HEK293T (cell line): ENCODE results near the gene ADAMTS19.

Experiments used
- CTCF ChIA-PET: fragments of 350-600 bp; formaldehyde crosslinking; extraction: SDS; loops from one replicate; lab custom pipeline; 2021; ENCODE audit warnings: antibody characterized with exemption, inconsistent platforms; lab: Yijun Ruan, JAX
- POLR2A ChIA-PET: fragments of 350-600 bp; formaldehyde crosslinking; extraction: SDS; loops from one replicate; lab custom pipeline; 2020; ENCODE audit warnings: antibody characterized with exemption, inconsistent platforms; lab: Yijun Ruan, JAX
- DNase-seq: peaks from one replicate; pipeline ENCODE4 v3.0.0; 2012; ENCODE audit warnings: mixed read lengths; ENCODE audit errors: extremely low spot score
- ARNT ChIP-seq: fragments of 450-650 bp; IDR thresholded peaks from 2 replicates; pipeline ENCODE4 v1.6.1; 2017; ENCODE audit warnings: mild to moderate bottlenecking
- BHLHE40 ChIP-seq: fragments of 450-650 bp; IDR thresholded peaks from 2 replicates; pipeline ENCODE4 v1.6.1; 2016; ENCODE audit warnings: mild to moderate bottlenecking, moderate library complexity, borderline replicate concordance
- CTBP1 ChIP-seq: fragments of 450-650 bp; IDR thresholded peaks from 2 replicates; pipeline ENCODE4 v1.6.1; 2016; ENCODE audit warnings: borderline replicate concordance
- ELF4 ChIP-seq: fragments of 450-650 bp; IDR thresholded peaks from 2 replicates; pipeline ENCODE4 v1.6.1; 2017; ENCODE audit warnings: antibody characterized with exemption
- FOXA1 ChIP-seq: fragments of 450-650 bp; IDR thresholded peaks from 2 replicates; pipeline ENCODE4 v1.6.1; 2016; ENCODE audit warnings: mild to moderate bottlenecking
- FOXK2 ChIP-seq: fragments of 450-650 bp; IDR thresholded peaks from 2 replicates; pipeline ENCODE4 v1.6.1; 2016; ENCODE audit warnings: mild to moderate bottlenecking
- FOXM1 ChIP-seq: fragments of 450-650 bp; IDR thresholded peaks from 2 replicates; pipeline ENCODE4 v1.6.1; 2017; ENCODE audit warnings: mild to moderate bottlenecking, borderline replicate concordance
- HDGF ChIP-seq: fragments of 450-650 bp; IDR thresholded peaks from 2 replicates; pipeline ENCODE4 v1.6.1; 2017; ENCODE audit warnings: antibody characterized with exemption, borderline replicate concordance
- L3MBTL2 ChIP-seq: fragments of 450-650 bp; conservative IDR thresholded peaks from 2 replicates; pipeline ENCODE4 v1.6.1; 2016; ENCODE audit warnings: mild to moderate bottlenecking
- LEF1 ChIP-seq: fragments of 450-650 bp; IDR thresholded peaks from 2 replicates; pipeline ENCODE4 v1.6.1; 2017; ENCODE audit warnings: mild to moderate bottlenecking, borderline replicate concordance
- NFRKB ChIP-seq: fragments of 450-650 bp; IDR thresholded peaks from 2 replicates; pipeline ENCODE4 v1.6.1; 2016; ENCODE audit warnings: mild to moderate bottlenecking, moderate library complexity
- SP1 ChIP-seq: fragments of 450-650 bp; IDR thresholded peaks from 2 replicates; pipeline ENCODE4 v1.6.1; 2017
- SUZ12 ChIP-seq: fragments of 450-650 bp; IDR thresholded peaks from 2 replicates; pipeline ENCODE4 v1.6.1; 2016; ENCODE audit warnings: mild to moderate bottlenecking
- TARDBP ChIP-seq: fragments of 450-650 bp; IDR thresholded peaks from 2 replicates; pipeline ENCODE4 v1.6.1; 2016
- ZNF384 ChIP-seq: fragments of 450-650 bp; IDR thresholded peaks from 2 replicates; pipeline ENCODE4 v1.6.1; 2016
- TF ChIP-seq, protein P1 (sequence below): fragments of 450-650 bp; IDR thresholded peaks from 2 replicates; pipeline ENCODE4 v1.6.1; 2016

ADAMTS19 gene, protein sequence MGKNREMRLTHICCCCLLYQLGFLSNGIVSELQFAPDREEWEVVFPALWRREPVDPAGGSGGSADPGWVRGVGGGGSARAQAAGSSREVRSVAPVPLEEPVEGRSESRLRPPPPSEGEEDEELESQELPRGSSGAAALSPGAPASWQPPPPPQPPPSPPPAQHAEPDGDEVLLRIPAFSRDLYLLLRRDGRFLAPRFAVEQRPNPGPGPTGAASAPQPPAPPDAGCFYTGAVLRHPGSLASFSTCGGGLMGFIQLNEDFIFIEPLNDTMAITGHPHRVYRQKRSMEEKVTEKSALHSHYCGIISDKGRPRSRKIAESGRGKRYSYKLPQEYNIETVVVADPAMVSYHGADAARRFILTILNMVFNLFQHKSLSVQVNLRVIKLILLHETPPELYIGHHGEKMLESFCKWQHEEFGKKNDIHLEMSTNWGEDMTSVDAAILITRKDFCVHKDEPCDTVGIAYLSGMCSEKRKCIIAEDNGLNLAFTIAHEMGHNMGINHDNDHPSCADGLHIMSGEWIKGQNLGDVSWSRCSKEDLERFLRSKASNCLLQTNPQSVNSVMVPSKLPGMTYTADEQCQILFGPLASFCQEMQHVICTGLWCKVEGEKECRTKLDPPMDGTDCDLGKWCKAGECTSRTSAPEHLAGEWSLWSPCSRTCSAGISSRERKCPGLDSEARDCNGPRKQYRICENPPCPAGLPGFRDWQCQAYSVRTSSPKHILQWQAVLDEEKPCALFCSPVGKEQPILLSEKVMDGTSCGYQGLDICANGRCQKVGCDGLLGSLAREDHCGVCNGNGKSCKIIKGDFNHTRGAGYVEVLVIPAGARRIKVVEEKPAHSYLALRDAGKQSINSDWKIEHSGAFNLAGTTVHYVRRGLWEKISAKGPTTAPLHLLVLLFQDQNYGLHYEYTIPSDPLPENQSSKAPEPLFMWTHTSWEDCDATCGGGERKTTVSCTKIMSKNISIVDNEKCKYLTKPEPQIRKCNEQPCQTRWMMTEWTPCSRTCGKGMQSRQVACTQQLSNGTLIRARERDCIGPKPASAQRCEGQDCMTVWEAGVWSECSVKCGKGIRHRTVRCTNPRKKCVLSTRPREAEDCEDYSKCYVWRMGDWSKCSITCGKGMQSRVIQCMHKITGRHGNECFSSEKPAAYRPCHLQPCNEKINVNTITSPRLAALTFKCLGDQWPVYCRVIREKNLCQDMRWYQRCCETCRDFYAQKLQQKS

DNA sequence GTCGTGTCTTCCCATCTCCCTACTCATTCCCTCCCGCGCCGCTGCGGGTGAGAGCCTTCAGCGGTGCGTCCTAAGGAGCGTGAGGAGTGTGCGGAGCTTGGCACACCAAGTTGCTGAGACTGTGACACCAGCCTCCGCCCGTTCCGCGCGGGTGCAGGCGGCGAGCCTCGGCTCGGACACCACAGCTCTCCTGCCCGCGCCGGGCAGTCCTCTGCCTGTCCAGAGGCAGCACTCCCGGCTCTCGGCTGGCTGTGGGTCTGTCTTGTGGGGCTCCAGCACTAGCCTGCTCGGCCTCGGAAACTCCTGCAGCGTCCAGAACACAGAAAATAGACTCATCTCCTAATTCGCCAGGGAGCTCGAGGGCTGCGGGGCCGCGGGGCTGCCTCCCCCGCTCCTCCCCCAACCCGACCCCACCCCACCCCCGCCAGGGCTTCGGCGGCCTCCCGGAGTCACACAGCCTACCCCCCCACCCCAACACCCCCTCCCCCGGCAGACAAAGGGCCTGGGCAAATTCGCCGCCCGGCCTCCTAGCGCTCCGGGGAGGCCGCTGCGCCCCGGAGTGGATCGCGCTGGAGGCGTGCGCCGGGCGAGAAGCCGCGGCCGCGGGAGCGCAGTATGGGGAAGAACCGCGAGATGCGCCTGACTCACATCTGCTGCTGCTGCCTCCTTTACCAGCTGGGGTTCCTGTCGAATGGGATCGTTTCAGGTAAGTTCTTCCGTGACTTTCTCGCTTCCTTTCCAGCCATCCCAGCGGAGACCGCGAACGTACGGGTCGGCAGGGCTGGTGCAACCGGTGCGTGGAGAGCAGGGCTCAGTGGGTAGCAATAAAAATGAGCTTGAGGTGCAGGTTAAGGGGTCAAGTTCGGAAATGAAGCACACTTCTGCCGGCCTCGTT is at the start of gene ADAMTS19:
Gene ADAMTS19 (plus strand): TSS at position 522 of the 895 bp plus-strand sequence. CDS start 94 bp downstream, at position 616.
- ChIA-PET POLR2A (interaction anchor here (0.6 to 1.6 kb wide), 3 partner anchors 12 to 311 kb away, joined by 3 to 4 read pairs (median 3); no protein-coding TSS in a partner anchor), CTCF (interaction anchor here (0.7 kb wide), 1 partner anchor 77 kb away, joined by 4 read pairs; no protein-coding TSS in a partner anchor)
- DNase-seq, result peak; percentile 69
- TF ChIP-seq SUZ12 (no peak), L3MBTL2 (peak; percentile 43; the same call in 1 of the 2 replicates), NFRKB (no peak)

DNA sequence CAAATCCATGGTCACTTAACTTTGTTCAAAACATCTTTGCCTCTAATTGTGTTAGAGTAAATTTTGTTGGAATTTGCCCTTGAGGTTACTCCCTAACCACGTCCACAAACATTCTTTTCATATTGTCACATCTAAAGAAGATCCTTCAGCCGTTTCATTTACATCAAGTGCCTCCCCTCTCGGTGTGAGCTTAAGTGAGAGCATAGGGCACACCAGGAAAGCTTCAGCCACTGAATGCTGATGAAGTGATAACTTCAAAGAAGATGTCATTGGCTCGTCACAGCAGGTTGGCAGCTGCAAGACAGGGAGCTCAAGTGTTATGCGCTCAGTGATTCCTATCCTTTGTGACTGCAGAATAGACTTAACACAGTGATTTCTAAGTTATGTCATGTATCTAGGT is 49.6 kb upstream of the ADAMTS19 start:
- POLR2A ChIA-PET, result no interaction called here
- CTCF ChIA-PET, result interaction anchor here (0.7 kb wide), 1 partner anchor 12 kb away, joined by 6 read pairs; no protein-coding TSS in a partner anchor
- no peak for TF ChIP-seq HDGF
- TF ChIP-seq, protein P1, sequence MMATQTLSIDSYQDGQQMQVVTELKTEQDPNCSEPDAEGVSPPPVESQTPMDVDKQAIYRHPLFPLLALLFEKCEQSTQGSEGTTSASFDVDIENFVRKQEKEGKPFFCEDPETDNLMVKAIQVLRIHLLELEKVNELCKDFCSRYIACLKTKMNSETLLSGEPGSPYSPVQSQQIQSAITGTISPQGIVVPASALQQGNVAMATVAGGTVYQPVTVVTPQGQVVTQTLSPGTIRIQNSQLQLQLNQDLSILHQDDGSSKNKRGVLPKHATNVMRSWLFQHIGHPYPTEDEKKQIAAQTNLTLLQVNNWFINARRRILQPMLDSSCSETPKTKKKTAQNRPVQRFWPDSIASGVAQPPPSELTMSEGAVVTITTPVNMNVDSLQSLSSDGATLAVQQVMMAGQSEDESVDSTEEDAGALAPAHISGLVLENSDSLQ, result peak; percentile 73
- DNase-seq, result no peak

GRCh38 chr5:129412721-129413120 is 47.4 kb upstream of the ADAMTS19 start:
- POLR2A ChIA-PET, result no interaction called here
- DNase-seq, result no peak
- CTCF ChIA-PET, result no interaction called here
- no peak for TF ChIP-seq TARDBP
- TF ChIP-seq ZNF384, result no peak
- no peak for TF ChIP-seq FOXK2
- TF ChIP-seq LEF1, result no peak
- TF ChIP-seq SP1, result no peak
- no peak for TF ChIP-seq L3MBTL2
- no peak for TF ChIP-seq BHLHE40
- no peak for TF ChIP-seq CTBP1
- no peak for TF ChIP-seq FOXA1
- no peak for TF ChIP-seq HDGF
- TF ChIP-seq, protein P1, result no peak
- TF ChIP-seq SUZ12, result no peak

DNA sequence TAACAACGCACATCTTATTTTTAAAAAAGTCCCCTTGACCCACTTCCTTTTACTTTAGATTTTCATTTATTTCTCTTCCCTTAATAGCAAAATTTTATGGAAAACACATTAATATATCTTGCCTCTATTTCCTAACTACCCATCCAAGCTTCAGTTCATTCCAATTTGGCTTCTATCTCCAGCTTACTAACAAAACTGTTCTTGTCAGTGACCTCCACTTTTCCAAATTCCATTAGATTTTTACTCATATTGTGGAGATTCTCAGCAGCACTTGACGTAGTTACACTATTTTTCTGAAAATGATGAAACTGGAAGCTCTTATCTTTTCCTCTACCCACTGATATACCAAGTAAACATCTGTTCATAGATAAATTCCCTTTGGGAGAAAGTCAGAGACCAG is 46.5 kb upstream of the ADAMTS19 start:
- POLR2A ChIA-PET, result no interaction called here
- TF ChIP-seq ELF4, result no peak
- TF ChIP-seq FOXA1, result no peak
- TF ChIP-seq ARNT, result no peak
- no peak for TF ChIP-seq FOXK2
- no peak for TF ChIP-seq SUZ12
- TF ChIP-seq LEF1, result no peak
- TF ChIP-seq, protein P1, result no peak
- no peak for TF ChIP-seq TARDBP
- no peak for TF ChIP-seq HDGF
- no peak for TF ChIP-seq L3MBTL2
- TF ChIP-seq NFRKB, result no peak
- TF ChIP-seq SP1, result no peak
- TF ChIP-seq ZNF384, result no peak
- no peak for TF ChIP-seq BHLHE40
- DNase-seq, result no peak
- CTCF ChIA-PET, result no interaction called here

DNA sequence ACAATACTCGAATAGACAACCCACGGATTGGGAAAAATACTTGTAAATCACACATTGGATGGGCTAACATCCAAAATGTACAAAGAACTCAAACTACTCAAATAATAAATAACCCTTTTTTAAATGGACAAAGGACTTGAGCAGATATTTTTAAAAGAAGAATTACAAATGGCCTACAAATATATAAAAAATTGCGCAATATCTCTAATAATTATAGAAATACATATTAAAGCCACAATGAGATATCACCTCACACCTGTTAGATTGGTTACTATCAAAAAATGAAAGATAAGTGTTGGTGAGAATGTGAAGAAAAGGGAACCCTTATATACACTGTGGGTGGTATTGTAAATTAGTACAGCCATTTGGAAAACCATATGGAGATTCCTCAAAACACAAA is 40.8 kb upstream of the ADAMTS19 start:
- POLR2A ChIA-PET, result no interaction called here
- CTCF ChIA-PET, result no interaction called here
- no peak for DNase-seq
- no peak for TF ChIP-seq BHLHE40
- TF ChIP-seq ELF4, result no peak
- TF ChIP-seq, protein P1, result no peak
- no peak for TF ChIP-seq HDGF
- no peak for TF ChIP-seq CTBP1
- no peak for TF ChIP-seq FOXM1
- TF ChIP-seq SP1, result no peak
